Thyroid gland (tissue), 4 donors: ENCODE data around the gene TLDC2.

Experiments
- POLR2A ChIP-seq, 2 donors: fragments of 450-650 bp; IDR thresholded peaks; one replicate each; pipeline ENCODE4 v1.6.1; 2017; ENCODE audit warnings: antibody characterized with exemption in 2 of 2, mild to moderate bottlenecking in 2 of 2, moderate library complexity in 1 of 2
- TF ChIP-seq, protein P1 (sequence below), 6 experiments: fragments of 200-600 bp in 3 of 6; fragments of 450-650 bp in 3 of 6; sonication (generic) in 3 of 6; IDR thresholded peaks; one replicate each; pipeline ENCODE4 v1.5.1; 2016 to 2019; ENCODE audit warnings: antibody characterized with exemption in 6 of 6, mild to moderate bottlenecking in 2 of 6, inconsistent platforms in 1 of 6, moderate library complexity in 1 of 6

DNA sequence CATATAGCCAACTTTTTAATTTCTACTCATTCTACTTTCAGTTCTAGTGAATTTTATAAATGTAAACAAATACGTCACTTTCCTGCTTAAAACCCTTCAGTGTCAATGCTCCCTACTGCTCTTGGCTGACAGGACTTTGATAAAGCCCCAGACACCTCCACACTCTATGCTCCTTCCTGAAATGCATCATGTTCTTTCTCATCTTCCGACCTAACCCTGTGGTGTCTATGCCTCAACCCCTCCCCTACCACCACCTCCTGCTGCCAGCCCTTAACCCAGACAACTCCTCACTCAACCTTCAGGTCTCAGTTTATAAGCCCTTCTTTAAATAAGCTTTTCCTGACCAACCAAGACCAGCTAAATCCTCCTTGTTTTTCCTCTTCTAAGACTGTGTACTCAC lies 19.1 kb downstream of the TLDC2 start:
- TF ChIP-seq, protein P1, sequence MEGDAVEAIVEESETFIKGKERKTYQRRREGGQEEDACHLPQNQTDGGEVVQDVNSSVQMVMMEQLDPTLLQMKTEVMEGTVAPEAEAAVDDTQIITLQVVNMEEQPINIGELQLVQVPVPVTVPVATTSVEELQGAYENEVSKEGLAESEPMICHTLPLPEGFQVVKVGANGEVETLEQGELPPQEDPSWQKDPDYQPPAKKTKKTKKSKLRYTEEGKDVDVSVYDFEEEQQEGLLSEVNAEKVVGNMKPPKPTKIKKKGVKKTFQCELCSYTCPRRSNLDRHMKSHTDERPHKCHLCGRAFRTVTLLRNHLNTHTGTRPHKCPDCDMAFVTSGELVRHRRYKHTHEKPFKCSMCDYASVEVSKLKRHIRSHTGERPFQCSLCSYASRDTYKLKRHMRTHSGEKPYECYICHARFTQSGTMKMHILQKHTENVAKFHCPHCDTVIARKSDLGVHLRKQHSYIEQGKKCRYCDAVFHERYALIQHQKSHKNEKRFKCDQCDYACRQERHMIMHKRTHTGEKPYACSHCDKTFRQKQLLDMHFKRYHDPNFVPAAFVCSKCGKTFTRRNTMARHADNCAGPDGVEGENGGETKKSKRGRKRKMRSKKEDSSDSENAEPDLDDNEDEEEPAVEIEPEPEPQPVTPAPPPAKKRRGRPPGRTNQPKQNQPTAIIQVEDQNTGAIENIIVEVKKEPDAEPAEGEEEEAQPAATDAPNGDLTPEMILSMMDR (IDR thresholded peaks at IDR 0.05) = no peak
- TF ChIP-seq POLR2A (IDR thresholded peaks at IDR 0.05) = no peak
